Neural cell (in vitro differentiated cells): Measurements from ENCODE around the gene ITGAE.

Experiments
- CTCF ChIP-seq: fragments of 450-650 bp; IDR thresholded peaks from 2 replicates; pipeline ENCODE4 v1.5.1; 2014; ENCODE audit warnings: antibody characterized with exemption, mild to moderate bottlenecking, moderate library complexity; ENCODE audit not compliant: poor library complexity, severe bottlenecking
- EP300 ChIP-seq: fragments of 450-650 bp; conservative IDR thresholded peaks from 2 replicates; pipeline ENCODE4 v1.6.1; 2014; ENCODE audit warnings: antibody characterized with exemption, mild to moderate bottlenecking, moderate library complexity; ENCODE audit not compliant: poor library complexity, severe bottlenecking
- EZH2 ChIP-seq: fragments of 200-600, 300-800 bp; shearing (Covaris generic), sonication (generic); IDR thresholded peaks from 2 replicates; pipeline ENCODE4 v1.6.1; 2014; ENCODE audit warnings: antibody characterized with exemption, low read length, borderline replicate concordance, mild to moderate bottlenecking; ENCODE audit not compliant: insufficient read depth, poor library complexity, severe bottlenecking
- MXI1 ChIP-seq: fragments of 450-650 bp; conservative IDR thresholded peaks from 2 replicates; pipeline ENCODE4 v1.6.1; 2014; ENCODE audit warnings: antibody characterized with exemption, mild to moderate bottlenecking; ENCODE audit not compliant: poor library complexity, severe bottlenecking
- POLR2AphosphoS5 ChIP-seq: IDR thresholded peaks from 2 replicates; pipeline ENCODE4 v1.6.1; 2012
- TAF1 ChIP-seq: IDR thresholded peaks from 2 replicates; pipeline ENCODE4 v1.6.1; 2012; ENCODE audit warnings: low read depth

- TF ChIP-seq CTCF (no peak), MXI1 (no peak), EZH2 (no peak), TAF1 (no peak), POLR2AphosphoS5 (no peak), EP300 (no peak)
These were observed 7.7 kb upstream of the ITGAE start for GRCh38 chr17:3808701-3809100.
